Cardiac fibroblast (primary cell): ENCODE data around the gene PAPPA.
A peak's percentile ranks its signal among the peaks of the same experiment; 100 is the strongest.

Experiments
- DNase-seq, 2 donors: peaks; one replicate each; pipeline versions ENCODE4 v3.0.0 to v3.0.0-alpha.2; 2010; ENCODE audit warnings: low read depth in 2 of 2
- H3K4me3 ChIP-seq, 2 donors: replicated peaks in 1 of 2; 1 replicate in 1 of 2; 2 replicates in 1 of 2; pipeline ENCODE4 v1.5.1; 2011; ENCODE audit warnings: low read depth in 2 of 2, low read length in 2 of 2, mild to moderate bottlenecking in 2 of 2, moderate library complexity in 1 of 2
- CTCF ChIP-seq: IDR thresholded peaks from one replicate; pipeline ENCODE4 v1.5.1; 2011; ENCODE audit warnings: low read depth, mild to moderate bottlenecking, low read length, inconsistent platforms

Gene PAPPA

GRCh38 chr9:116141864-116142561 lies 11.6 kb upstream of the PAPPA start:
- peak in 1 of 2 donors; percentile 74 for DNase-seq
- H3K4me3 ChIP-seq, result no peak overlapping the region
- no peak for TF ChIP-seq CTCF

GRCh38 chr9:116142706-116143492 lies 10.7 kb upstream of the PAPPA start:
- DNase-seq, result peak in 1 of 2 donors; percentile 10
- TF ChIP-seq CTCF, result no peak
- H3K4me3 ChIP-seq, result no peak overlapping the region

- DNase-seq, result peak; percentile 44 to 80
- no peak for TF ChIP-seq CTCF
- H3K4me3 ChIP-seq, result no peak overlapping the region
These were observed 9.6 kb upstream of the PAPPA start for GRCh38 chr9:116144038-116144437.

- no peak for TF ChIP-seq CTCF
- no peak overlapping the region for H3K4me3 ChIP-seq
- DNase-seq, result no peak
These were observed 9.0 kb upstream of the PAPPA start for GRCh38 chr9:116144555-116144954.

GRCh38 chr9:116145036-116145435 lies 8.6 kb upstream of the PAPPA start:
- DNase-seq, result peak in 1 of 2 donors; percentile 29
- no peak for TF ChIP-seq CTCF
- no peak overlapping the region for H3K4me3 ChIP-seq

- no peak overlapping the region for H3K4me3 ChIP-seq
- no peak for TF ChIP-seq CTCF
- DNase-seq, result peak in 1 of 2 donors; percentile 11
These were observed 5.8 kb upstream of the PAPPA start for GRCh38 chr9:116147821-116148220.
